Urothelium cell line (cell line): Measurements from ENCODE around the gene RAC2.
A peak's percentile ranks its signal among the peaks of the same experiment; 100 is the strongest.
"Not testable (repeated sequence)": the region's sequence is repeated elsewhere in the genome, so short reads cannot be mapped to it uniquely, and the experiment has no call there.

Source experiments
- DNase-seq: peaks from one replicate; pipeline ENCODE4 v3.0.0; 2011; ENCODE audit warnings: low spot score, mixed read lengths
- FAIRE-seq: peaks from 2 replicates; lab custom pipeline; 2011; peaks lifted over from hg19 to GRCh38; lab: Jason Lieb, UNC

Gene RAC2

GRCh38 chr22:37258005-37258752 is 14.1 kb upstream of the RAC2 start:
- FAIRE-seq (peak; percentile 13), DNase-seq (no peak)

GRCh38 chr22:37256075-37256726 is 12.1 kb upstream of the RAC2 start:
- FAIRE-seq (no peak), DNase-seq (no peak)

- FAIRE-seq: no peak
- no peak for DNase-seq
These were observed 11.5 kb upstream of the RAC2 start for GRCh38 chr22:37255558-37256006.

- DNase-seq: no peak
- FAIRE-seq: no peak
These were observed 10.8 kb upstream of the RAC2 start for GRCh38 chr22:37254867-37255233.

- no peak for FAIRE-seq
These were observed 10.3 kb upstream of the RAC2 start for GRCh38 chr22:37254209-37254866.

GRCh38 chr22:37253126-37253660 is 9.1 kb upstream of the RAC2 start:
- FAIRE-seq: peak; percentile 13

More at GRCh38 chr22:37254209-37254866, 10.3 kb upstream of the RAC2 start:
- DNase-seq: no peak

GRCh38 chr22:37251836-37252235 is 7.8 kb upstream of the RAC2 start:
- DNase-seq, FAIRE-seq: not testable (repeated sequence)

More at GRCh38 chr22:37253126-37253660, 9.1 kb upstream of the RAC2 start:
- no peak for DNase-seq

GRCh38 chr22:37249986-37250385 is 5.9 kb upstream of the RAC2 start:
- FAIRE-seq (no peak), DNase-seq (no peak)

- DNase-seq (no peak), FAIRE-seq (peak; percentile 78)
These were observed 4.2 kb upstream of the RAC2 start for GRCh38 chr22:37248251-37248650.

GRCh38 chr22:37245740-37246139 is 1.7 kb upstream of the RAC2 start:
- FAIRE-seq: no peak

GRCh38 chr22:37244922-37245722 is 1.1 kb upstream of the RAC2 start:
- FAIRE-seq (no peak), DNase-seq (no peak)

More at GRCh38 chr22:37245740-37246139, 1.7 kb upstream of the RAC2 start:
- no peak for DNase-seq

- FAIRE-seq (no peak), DNase-seq (no peak)
These were observed 511 bp downstream of the RAC2 start for GRCh38 chr22:37243402-37244113.

- peak; percentile 42 for FAIRE-seq
- peak; percentile 61 for DNase-seq
These were observed 1.6 kb downstream of the RAC2 start for GRCh38 chr22:37242395-37242918.

- no peak for FAIRE-seq
- no peak for DNase-seq
These were observed 2.5 kb downstream of the RAC2 start for GRCh38 chr22:37241351-37242142.

- FAIRE-seq (no peak), DNase-seq (no peak)
These were observed 3.1 kb downstream of the RAC2 start for GRCh38 chr22:37240941-37241320.

GRCh38 chr22:37240240-37240940 is 3.7 kb downstream of the RAC2 start:
- DNase-seq: no peak
- FAIRE-seq: peak; percentile 56

GRCh38 chr22:37239336-37240239 is 4.5 kb downstream of the RAC2 start:
- no peak for DNase-seq
- FAIRE-seq: no peak
